GM19025 (cell line): ENCODE measurements around the gene LIN52.
"Not testable (repeated sequence)": the region's sequence is repeated elsewhere in the genome, so short reads cannot be mapped to it uniquely, and the experiment has no call there.

Experiments used
- ATAC-seq: cut with Tn5 transposase; IDR thresholded peaks from one replicate; pipeline ENCODE4 v1.9.1; 2021; ENCODE audit warnings: mild to moderate bottlenecking, low read depth, moderate library complexity; ENCODE audit not compliant: unreplicated experiment

Gene LIN52

DNA sequence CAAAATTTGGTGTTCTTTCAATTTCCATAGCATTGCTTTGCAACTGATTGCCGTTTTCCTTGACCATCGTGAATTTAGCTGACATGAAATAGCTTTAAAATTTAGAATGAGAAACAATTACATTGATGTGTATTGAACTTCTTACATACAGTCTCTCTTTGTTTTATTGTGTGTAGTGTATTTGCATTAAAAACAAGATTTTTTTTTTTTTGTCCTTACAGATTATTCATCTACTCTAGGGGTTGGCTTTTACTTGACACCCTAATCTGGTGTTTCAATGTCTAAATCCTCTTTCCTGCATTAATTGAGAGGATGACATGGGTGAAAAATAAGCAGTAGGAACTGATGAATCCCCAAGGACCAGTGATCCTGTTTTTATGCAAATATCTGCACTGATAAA, 20.6 kb downstream of the LIN52 start:
- no peak for ATAC-seq

DNA sequence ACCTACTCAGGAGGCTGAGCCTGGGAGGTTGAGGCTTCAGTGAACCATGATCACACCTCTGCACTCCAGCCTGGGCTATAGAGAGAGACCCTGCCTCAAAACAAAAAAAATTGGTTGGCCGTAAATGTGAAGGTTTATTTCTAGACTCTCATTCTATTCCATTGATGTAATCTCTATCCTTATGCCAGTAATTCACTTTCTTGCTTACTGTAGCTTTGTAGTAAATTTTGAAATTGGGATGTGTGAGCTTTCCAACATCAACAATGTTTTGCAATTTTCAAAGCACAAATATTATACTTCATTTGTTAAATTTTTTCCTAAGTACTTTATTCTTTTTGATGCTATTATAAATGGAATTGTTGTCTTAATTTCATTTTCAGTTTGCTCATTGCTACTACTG, 24.6 kb downstream of the LIN52 start:
- no peak for ATAC-seq

DNA sequence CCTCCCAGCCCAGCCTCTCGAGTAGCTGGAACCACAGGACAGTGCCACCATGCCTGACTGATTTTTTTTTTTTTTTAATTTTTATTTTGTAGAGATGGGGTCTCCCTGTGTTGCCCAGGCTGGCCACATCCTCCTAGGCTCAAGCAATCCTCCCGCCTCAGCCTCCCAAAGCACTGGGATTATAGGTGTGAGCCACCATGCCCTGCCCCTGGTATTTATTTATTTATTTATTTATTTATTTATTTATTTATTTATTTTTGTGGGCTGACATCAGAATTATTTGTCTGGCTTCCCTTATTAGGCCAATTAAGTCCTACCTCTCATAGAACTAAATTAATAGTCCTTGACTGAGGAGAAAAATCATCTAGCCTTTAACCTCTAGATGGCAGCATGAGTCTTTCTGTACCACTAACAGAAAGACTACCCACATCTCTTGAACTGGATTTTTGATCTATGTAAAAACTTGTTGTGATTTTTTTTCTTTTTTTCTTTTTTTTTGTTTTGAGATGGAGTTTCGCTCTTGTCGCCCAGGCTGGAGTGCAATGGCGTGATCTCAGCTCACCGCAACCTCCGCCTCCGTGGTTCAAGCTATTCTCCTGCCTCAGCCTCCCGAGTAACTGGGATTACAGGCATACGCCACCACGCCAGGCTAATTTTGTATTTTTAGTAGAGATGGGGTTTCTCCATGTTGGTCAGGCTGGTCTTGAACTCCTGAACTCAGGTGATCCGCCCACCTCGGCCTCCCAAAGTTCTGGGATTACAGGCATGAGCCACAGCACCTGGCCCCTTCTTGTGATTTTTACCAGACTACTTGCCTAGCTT, 26.9 kb downstream of the LIN52 start:
- ATAC-seq: not testable (repeated sequence)

DNA sequence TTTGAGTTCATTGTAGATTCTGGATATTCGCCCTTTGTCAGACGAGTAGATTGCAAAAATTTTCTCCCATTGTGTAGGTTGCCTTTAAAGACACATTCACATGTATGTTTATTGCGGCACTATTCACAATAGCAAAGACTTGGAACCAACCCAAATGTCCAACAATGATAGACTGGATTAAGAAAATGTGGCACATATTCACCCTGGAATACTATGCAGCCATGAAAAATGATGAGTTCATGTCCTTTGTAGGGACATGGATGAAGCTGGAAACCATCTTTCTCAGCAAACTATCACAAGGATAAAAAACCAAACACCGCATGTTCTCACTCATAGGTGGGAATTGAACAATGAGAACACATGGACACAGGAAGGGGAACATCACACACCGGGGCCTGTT, 40.7 kb downstream of the LIN52 start:
- not testable (repeated sequence) for ATAC-seq

DNA sequence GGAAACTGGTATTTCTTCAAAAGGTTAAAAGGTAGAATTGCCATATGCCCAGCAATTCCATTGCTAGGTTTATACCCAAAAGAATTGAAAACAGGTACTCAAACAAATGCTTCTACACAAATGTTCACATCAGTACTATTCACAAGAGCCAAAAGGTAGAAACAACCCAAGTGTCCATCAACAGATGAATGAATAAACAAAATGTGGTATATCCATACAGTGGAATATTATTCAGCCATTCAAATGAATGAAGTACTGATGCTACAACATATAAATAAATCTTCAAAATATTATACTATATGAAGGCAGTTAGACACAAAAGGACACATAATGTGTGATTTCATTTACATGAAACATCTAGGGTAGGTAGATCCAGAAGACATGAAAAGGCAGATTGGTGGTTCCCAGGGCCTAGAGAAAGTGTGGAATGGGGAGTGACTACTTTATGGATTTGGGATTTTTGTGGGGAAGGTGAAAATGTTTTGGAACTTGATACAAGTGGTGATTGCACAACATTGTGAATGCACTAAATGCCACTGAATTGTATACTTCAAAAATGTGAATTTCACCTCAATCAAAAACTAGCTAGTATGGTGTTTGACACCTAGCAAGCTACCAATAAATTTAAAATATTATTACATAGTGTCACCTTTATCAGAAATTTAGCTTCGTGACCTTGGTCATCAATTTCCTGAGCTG, 41.7 kb downstream of the LIN52 start:
- ATAC-seq: no peak

DNA sequence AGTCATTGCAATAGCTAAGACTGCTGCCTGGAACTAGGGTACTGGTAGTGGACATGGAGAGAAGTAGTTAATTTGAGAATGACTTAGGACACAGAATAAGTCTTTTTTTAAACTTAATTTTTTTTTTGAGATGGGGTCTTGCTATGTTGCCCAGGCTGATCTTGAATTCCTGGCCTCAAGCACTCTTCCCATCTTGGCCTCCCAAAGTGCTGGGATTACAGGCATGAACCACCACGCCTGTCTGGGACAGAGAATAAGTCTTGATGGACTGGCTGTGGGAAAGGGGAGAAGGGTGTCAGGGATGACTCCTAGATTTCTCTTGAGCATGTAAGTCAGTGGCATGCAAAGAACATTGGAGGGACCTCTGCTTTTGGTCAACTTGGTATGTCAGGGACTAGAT, 42.9 kb downstream of the LIN52 start:
- no peak for ATAC-seq

DNA sequence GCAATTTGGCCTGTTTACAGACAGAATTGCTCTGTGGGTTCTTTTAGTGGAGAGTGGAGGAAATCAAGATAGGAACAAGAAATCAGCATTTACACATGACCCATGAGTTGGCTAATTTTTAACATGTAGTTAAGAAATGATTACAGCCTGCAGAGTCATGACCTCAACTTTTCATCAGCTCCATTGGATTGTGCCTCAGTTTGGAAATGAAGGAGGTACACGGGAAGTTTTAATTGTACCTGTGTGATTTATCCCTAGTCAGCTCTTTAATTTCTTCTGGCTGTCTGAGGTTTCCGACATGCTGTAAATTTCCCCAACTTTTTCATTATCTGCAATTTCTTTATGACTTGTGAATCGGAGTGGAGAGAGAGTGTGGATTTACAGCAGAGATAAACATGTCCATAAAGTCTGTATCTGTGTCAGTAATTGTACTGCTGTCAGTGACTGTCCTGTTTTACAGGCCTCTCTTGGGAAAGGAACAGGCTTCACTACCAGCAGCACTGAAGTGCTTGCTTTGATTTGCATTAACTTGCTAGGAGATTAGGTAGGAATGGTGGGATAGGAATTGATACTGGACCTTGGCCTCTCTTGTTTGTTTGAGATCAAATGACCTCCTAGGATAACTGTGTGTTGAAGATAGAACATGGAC, 49.2 kb downstream of the LIN52 start:
- no peak for ATAC-seq

DNA sequence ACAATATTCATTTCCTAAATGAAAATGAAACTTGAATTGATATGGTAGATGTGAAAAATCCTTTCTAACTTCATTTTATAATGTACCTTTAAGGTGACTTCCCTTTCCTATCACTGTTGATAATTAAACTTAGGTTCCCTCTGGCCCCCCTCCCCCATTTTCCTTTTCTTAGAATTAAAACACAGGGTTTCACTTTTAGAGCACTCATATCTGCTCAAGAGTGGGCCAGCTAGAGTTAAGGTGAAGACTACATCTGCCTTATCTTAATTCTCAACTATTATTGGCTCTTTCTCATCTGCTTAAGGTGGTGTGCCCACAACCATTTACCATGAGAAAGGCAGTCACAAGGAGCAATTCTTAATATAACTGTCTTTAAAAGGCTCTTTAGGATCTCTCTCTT, 49.7 kb downstream of the LIN52 start:
- ATAC-seq: no peak

DNA sequence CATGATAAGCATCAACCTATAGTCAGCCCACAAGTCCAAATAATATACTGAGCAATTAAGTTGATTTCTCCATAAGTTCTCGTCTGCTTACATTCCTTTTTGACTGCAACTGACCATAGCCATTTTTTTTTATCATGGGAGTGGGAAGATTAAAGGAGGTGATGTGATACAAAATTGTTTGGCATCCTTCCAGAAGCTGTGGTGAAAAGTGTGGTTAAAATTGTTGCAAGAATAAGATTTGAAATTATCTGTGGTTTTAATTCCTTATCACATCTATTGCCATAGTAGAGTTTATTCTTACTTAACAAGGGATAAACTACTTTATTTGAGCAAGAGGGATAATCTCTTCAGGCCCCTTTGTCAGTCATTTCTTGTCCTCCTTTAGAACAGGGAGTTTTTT, 50.7 kb downstream of the LIN52 start:
- ATAC-seq: no peak

DNA sequence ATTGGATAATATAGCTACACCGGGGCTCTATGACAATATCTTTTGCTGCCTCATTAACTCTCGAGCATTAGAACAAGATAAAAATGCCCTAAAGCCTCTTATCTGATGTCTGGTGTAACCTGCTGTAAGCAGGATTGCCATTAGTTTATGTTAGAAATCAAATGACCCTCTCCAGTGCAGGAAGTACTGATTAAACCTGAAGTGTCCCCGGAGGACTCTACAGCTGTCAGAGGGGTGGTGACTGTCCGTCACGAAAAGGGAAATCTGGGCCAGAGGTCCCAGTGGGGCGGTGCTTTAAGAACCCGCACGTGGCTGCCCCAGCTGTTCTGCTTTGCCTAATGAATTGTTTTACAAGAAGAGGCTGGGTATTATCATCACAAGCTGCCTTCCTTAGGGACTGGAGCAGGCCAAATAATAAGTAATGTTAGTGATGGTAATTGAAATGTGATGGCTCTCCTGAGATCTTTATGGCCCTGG, 55.7 kb downstream of the LIN52 start:
- no peak for ATAC-seq

DNA sequence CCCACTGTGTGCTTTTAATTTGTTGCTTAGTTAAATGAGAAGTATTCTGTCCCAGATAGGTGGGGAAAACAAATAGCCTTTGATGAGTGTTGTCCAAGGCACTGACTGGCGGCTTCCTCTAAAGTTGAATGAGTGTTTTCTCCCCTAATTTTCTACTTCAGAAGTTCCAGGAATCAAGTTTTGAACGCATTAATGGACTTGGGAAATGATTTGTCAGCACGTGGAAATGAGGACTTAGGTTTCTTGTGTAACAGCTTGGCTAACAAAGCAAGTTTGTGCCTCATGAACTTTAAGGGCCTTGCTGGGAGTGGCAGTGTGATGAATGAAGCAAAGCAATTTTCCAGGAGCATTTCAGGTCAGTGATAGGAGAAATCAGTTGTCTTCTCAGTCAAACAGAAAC, 56.9 kb downstream of the LIN52 start:
- ATAC-seq: no peak

DNA sequence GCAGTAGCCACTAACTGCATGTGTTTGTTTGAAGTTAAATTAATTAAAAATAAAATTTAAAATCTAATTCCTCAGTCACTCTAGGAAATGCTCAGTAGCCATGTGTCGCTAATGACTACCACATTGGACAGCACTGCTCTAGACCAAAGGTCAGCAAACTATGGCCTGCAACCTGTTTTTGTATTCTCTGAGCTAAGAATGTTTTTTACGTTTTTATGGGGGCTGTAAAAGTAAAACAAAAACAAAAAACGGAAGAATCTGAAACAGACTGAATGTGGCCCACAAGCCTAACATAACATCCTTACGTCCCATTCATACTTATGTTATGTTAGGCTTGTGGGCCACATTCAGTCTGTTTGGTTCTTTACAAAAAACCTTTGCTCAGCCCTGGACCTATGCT, 57.8 kb downstream of the LIN52 start:
- ATAC-seq: no peak

DNA sequence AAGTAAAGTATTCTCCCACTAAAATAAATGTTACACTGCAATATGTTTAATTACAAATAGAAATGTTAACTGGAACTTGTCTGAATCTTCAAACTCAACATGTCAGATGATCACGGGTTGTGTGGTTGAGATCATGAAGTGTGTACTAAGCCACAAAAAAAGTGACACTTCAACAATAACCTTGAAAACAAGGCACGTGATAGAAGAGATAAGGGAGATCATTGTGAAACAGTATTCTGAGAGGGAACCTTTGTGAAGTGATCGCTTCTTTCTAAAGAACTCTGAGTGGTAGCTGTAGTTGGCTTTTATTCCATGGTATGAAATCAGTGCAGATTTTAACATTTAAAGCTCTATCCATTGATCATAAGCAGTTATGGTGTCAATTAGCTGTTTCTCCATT, 60.0 kb downstream of the LIN52 start:
- ATAC-seq: no peak

DNA sequence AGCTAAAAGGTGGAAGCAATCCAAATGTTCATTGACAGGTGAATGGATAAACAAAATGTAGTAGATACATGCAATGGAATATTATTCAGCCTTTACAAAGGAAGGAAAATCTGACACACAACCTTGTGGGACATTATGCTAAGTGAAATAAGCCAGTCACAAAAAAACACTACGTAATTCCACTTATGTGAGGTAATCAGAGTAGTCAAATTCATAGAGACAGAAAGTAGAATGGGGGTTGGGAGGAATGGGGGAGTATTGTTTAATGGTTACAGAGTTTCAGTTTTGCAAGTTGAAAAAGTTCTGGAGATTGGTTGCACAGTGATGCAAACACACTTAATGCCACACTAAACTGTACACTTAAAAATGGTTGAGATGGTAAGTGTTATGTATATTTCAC, 62.8 kb downstream of the LIN52 start:
- no peak for ATAC-seq

DNA sequence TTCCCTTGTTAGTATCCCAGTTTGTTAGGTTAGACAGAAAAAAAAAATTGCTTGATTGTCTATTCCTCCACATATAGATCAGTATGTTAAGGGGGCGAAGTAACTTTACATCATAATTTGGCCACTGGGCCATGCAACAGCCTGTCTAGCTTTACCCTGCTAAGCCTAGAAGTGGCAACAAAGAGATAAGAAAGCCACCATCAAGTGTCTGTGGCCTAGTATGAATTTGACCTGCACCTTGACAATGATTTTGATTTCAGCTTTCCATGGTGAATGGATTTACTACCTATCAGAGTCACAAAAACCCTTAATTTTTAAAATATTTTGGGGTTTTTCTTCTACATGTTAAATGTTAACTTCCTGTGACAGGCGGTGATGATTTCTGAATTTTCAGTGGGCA, 63.9 kb downstream of the LIN52 start:
- no peak for ATAC-seq

DNA sequence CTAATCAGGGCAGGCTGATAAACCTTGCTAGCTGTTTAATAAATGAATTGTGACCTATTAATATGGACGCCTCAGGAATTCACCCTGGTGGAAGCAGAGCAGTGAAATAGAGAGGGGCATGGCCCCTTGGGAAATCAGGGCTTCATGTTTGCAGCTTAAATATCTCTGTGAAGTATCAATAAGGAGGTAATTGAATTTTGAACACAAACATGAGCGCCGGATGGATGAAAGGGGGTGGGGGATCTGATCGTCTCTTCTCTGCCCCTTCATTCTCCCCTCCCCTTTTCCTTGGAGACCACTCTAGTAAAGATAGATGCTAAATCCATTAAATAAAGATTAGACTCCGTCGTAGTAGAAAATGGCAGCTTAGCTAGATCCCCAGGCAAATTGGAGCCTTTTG, 70.5 kb downstream of the LIN52 start:
- no peak for ATAC-seq

DNA sequence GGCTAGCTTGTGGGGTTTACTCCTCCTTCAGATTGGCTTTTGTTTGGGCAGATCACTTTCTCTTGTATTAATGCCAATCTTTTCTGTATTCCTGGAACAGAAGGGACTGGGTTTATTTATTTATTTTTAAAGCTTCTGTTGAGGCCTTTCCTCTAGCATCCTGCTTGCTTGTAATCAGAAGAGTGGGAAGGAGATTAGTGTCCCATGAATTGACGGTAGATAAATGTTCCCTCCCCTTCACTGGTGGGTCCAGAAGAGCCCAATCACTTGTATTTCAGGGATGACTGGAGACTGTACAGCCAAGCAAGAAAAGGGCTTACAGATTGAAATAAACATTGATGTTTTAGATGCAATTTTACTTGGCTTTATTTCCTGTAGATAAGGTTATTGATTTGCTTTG, 71.0 kb downstream of the LIN52 start:
- no peak for ATAC-seq

DNA sequence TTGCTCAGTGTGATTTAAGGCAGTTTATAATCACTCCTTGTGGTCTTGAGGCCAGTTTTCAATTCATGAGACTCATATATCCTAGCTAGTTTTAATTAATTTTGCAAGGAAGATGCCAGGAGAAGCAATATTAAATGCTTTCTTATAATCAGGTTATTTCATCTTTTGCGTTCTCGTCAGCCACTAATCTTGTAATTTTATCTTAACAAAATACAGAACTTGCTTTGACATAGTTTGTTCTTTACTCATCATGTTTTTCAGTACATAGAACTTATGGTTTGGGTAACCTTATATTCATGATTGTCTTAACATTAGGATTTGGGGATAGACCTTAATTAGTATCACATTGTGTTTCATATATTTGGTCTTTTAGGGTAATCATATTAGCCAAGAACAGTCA, 76.0 kb downstream of the LIN52 start:
- ATAC-seq: no peak

DNA sequence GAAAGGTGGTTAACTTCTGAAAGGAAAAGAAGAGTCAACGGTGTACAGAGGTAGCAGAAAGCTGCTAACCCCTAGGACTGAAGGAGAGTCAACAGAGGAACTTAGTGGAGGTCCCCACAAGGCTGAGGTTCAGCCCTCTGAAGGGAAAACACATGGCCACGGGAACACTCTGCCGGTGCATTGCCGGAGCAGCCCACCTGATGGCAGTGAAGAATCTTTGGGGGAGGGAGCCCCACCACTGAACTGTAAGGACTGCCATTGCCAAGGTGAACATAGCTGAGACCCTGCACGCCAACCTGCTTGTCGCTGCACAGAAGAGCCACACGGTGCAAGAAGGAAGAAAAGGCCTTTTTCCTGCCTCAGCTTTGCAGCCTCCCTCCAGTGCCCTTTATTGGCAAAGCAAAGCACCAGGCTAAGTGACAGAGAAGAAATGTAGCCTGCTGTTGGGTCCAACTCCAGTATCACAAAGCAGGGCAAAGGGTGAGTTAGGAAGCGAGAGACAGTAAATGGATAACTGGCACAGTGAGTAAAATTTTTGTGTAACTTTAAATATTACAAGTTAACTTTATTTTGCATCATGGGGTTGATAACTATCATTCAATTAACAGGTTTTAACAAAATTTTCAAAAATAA, 76.9 kb downstream of the LIN52 start:
- ATAC-seq: no peak

DNA sequence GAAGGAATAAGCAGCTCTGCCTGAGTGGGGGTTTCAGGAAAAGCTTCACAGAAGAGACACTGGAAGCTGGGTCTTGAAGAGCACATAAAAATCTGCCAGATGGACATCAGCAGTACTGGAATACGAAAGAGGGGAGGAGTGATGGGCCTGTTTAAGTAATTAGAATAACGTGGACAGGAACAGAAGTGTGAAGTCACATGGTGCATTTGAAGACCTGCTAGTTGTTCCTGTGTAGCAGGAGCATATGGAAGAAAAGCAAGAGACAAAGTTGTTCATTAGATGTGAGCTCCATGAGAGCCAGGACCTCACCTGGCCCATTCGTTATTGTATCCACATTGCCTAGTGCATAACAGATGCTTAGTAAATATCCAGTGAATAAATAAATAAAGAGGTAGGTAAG, 85.2 kb downstream of the LIN52 start:
- no peak for ATAC-seq

DNA sequence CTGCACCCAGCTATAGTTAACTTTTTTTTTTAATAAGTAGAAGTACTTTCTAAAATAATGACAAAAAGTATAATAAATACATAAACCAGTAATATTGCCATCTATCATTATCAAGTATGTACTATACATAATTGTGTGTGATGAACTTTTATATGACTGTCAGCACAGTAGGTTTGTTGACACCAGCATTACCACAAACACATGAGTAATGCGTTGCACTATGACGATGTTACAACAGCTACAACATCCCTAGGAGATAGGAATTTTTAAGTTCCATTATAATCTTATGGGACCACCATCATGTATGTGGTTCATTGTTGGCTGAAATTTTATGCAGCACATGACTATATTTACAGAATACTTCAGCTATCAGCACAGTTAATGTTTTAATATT, 91.6 kb downstream of the LIN52 start:
- no peak for ATAC-seq
